Measurements from ENCODE around the gene PRKAB1. TPM values are rescaled to one million over a fixed set of nuclear protein-coding genes. Genes with fewer than 3 reads are reported as not detected.
"Not testable (repeated sequence)": the region's sequence is repeated elsewhere in the genome, so short reads cannot be mapped to it uniquely, and the experiment has no call there.

Gene PRKAB1
- total RNA-seq, 4 donors from 2014 or later: 12.2 to 25.9 (median 20.5) TPM

- TF ChIP-seq, protein P1, sequence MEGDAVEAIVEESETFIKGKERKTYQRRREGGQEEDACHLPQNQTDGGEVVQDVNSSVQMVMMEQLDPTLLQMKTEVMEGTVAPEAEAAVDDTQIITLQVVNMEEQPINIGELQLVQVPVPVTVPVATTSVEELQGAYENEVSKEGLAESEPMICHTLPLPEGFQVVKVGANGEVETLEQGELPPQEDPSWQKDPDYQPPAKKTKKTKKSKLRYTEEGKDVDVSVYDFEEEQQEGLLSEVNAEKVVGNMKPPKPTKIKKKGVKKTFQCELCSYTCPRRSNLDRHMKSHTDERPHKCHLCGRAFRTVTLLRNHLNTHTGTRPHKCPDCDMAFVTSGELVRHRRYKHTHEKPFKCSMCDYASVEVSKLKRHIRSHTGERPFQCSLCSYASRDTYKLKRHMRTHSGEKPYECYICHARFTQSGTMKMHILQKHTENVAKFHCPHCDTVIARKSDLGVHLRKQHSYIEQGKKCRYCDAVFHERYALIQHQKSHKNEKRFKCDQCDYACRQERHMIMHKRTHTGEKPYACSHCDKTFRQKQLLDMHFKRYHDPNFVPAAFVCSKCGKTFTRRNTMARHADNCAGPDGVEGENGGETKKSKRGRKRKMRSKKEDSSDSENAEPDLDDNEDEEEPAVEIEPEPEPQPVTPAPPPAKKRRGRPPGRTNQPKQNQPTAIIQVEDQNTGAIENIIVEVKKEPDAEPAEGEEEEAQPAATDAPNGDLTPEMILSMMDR (IDR thresholded peaks at IDR 0.05): no peak
- ATAC-seq (ENCODE audit: low FRiP score) (no peak), DNase-seq (ENCODE audit: low spot score) (no peak)
Observed at GRCh38 chr12:119695034-119695433, 27.1 kb downstream of the PRKAB1 start.

GRCh38 chr12:119696943-119697342 is 29.0 kb downstream of the PRKAB1 start:
- TF ChIP-seq, protein P1 (IDR thresholded peaks at IDR 0.05): no peak
- no peak for DNase-seq (ENCODE audit: low spot score)
- ATAC-seq (ENCODE audit: low FRiP score): no peak

DNA sequence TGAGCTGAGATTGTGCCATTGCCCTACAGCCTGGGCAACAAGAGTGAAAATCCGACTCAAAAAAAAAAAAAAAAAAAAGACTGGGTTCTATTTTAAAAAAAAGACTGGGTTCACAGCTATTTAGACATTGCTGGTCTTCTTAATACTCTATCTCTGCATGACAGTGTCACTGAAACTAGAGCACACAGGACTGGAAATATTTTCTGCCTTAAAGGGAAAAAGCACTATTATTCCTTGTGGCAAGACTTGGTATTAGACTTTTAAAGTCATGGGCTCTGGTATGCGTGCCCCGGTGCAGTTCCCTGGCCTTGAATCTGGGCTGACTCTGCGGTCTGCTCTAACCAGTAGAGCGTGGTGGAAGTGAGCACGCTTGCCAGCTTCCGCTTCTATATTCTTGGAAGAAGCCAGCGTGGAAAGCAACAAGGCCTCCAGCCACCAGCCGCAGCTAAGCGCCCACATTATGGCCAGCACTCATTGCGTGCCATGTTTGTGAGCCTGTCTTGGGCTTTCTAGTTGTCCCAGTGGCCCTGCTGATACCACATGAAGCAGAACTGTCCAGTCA is 31.3 kb downstream of the PRKAB1 start:
- ATAC-seq (ENCODE audit: low FRiP score): no peak
- DNase-seq (ENCODE audit: low spot score): no peak
- TF ChIP-seq, protein P1 (IDR thresholded peaks at IDR 0.05): no peak

GRCh38 chr12:119700078-119700477 is 32.1 kb downstream of the PRKAB1 start:
- ATAC-seq (ENCODE audit: low FRiP score) (no peak), DNase-seq (ENCODE audit: low spot score) (no peak)
- TF ChIP-seq, protein P1 (IDR thresholded peaks at IDR 0.05): no peak

GRCh38 chr12:119704065-119704747 is 36.3 kb downstream of the PRKAB1 start:
- DNase-seq (ENCODE audit: low spot score) (no peak), ATAC-seq (ENCODE audit: low FRiP score) (no peak)
- TF ChIP-seq, protein P1 (IDR thresholded peaks at IDR 0.05): no peak

DNA sequence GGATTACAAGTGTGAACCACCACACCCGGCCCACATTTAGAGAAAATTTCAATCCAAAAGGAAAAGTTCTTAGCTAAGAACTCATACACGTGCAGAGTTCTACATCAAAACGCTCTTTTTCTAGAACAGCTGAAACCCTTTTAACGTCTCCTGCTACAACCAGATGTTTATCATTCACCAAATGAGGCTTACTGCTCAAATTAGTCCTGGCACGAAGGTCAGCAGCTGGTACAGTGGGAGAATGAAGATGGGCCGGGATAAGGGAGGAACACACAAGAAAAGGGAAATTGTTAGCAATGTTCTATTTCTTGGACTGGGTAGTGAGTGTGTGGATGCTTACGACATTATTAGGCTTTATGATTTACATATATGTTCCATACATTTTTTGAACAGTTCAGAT is 37.2 kb downstream of the PRKAB1 start:
- TF ChIP-seq, protein P1 (IDR thresholded peaks at IDR 0.05): no peak
- DNase-seq (ENCODE audit: low spot score) (no peak), ATAC-seq (ENCODE audit: low FRiP score) (no peak)

DNA sequence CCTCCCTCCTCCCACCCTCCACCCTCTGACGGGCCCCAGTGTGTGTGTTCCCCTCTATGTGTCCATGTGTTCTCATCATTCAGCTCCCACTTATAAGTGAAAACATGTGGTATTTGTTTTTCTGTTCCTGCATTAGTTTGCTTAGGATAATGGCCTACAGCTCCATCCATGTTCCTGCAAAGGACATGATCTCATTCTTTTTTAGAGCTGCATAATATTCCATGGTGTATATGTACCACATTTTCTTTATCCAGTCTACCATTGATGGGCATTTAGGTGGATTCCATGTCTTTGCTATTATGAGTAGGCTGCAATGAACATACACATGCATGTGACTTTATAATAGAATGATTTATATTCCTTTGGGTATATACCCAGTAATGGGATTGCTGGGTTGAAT is 38.5 kb downstream of the PRKAB1 start:
- not testable (repeated sequence) for ATAC-seq (ENCODE audit: low FRiP score); DNase-seq (ENCODE audit: low spot score)

Measured in omental fat pad (tissue), 4 donors.